SK-MEL-5 (cell line): ENCODE results near the gene CTLA4. TPM values are rescaled to one million over a fixed set of nuclear protein-coding genes. Genes with fewer than 3 reads are reported as not detected.
"Not testable (repeated sequence)": the region's sequence is repeated elsewhere in the genome, so short reads cannot be mapped to it uniquely, and the experiment has no call there.

Source experiments
- DNase-seq: peaks from one replicate; pipeline ENCODE4 v3.0.0-alpha.2; 2016; ENCODE audit warnings: low read depth, low spot score
- in situ Hi-C: cut with HindIII; loops from 2 replicates; pipeline ENCODE4 v1.10.0; 2016; ENCODE audit warnings: low sequenced_read_pairs, high pct_unique_total_duplicates, low pct_unique_long_range_greater_than_20kb
- total RNA-seq: library from RNA; depleted of rRNA; stranded (reverse); fragments of >200 nt; shearing (Covaris generic); gene quantifications from 2 replicates; pipeline ENCODE4 v1.2.3, GENCODE V29; 2014

Gene CTLA4
- total RNA-seq, 1 experiment from 2014 or later: 4.1 TPM

DNA sequence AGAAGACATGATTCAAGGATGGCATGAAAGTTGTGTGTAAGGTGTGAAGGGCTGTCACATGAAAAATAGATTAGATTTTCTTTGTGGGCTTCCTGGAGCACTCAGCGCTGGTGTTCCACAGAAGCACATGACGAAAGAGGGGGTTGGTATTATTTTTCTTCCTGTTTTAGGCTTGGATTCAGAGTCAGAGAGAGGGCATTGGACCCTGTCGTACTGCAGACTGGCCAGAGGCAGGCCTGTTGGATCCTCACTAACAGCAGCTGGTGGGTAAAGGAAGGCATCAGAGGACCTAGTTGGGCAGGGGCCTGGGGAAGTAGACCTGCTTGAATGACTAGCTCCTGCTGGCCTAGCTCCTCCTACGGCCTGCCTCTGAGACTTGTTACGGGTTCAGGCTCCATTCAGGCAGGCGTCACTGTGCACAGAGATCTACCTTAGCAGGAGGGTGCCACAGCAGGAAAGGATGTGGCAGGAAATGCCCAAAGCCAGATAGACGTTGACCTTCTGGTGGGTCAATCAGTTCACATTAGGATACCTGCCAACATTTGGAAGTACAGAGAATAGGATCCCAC is 13.1 kb downstream of the CTLA4 start:
- in situ Hi-C loops: no loop called here
- no peak for DNase-seq

DNA sequence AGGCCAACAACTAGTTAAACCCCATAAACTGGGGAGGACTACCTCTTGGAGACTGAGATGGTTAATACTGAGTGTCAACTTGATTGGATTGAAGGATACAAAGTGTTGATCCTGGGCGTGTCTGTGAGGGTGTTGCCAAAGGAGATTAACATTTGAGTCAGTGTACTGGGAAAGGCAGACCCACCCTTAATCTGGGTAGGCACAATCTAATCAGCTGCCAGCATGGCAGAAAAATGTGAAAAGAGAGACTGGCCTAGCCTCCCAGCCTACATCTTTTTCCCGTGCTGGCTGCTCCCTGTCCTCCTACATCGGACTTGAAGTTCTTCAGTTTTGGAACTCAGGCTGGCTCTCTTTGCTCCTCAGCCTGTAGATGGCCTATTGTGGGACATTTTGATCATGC is 13.6 kb downstream of the CTLA4 start:
- in situ Hi-C loops, DNase-seq: not testable (repeated sequence)

GRCh38 chr2:203882551-203882950 is 15.0 kb downstream of the CTLA4 start:
- in situ Hi-C loops: no loop called here
- no peak for DNase-seq

GRCh38 chr2:203886661-203887151 is 19.1 kb downstream of the CTLA4 start:
- in situ Hi-C loops: no loop called here
- no peak for DNase-seq

DNA sequence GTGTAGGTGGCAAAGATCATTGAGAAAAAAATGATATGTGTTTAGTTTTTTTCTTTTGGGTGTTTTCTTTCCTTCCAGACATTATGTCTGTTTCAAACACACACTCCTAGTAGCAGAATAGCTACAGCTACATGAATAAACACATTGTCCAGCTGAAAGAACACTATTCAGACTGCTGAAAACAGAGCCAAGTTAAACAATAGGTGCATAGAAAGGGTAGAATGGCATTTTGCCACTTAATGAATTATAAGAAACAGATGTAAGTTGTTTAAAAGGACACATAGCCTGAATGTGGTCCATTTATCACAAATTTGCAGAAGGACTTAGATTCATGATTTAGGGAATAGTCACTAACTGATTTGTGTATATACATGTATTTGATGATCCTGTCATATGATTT is 20.1 kb downstream of the CTLA4 start:
- in situ Hi-C loops: no loop called here
- DNase-seq: peak; percentile 96

GRCh38 chr2:203889542-203889941 is 22.0 kb downstream of the CTLA4 start:
- in situ Hi-C loops: no loop called here
- no peak for DNase-seq

DNA sequence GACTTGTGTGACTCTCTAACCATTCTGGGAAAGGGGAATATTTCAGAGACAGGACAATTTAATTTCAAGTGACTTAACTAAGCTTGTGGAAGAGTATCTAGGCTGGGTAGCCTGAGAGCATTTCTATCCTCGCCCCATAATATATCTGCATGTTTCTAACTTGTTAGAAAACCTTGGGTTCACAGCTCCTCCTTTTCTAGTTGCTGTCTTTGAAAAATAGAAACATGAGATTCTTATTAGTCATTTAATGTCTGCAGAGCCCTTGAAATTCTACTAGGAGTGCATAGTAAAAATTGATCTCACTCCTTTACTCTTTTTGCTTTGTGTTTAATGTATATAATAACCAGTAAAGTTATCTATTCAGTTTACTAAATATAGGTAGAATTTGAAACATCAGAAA is 22.4 kb downstream of the CTLA4 start:
- in situ Hi-C loops: no loop called here
- no peak for DNase-seq

GRCh38 chr2:203890733-203891132 is 23.2 kb downstream of the CTLA4 start:
- in situ Hi-C loops: no loop called here
- no peak for DNase-seq

GRCh38 chr2:203891474-203891873 is 23.9 kb downstream of the CTLA4 start:
- in situ Hi-C loops: no loop called here
- no peak for DNase-seq

DNA sequence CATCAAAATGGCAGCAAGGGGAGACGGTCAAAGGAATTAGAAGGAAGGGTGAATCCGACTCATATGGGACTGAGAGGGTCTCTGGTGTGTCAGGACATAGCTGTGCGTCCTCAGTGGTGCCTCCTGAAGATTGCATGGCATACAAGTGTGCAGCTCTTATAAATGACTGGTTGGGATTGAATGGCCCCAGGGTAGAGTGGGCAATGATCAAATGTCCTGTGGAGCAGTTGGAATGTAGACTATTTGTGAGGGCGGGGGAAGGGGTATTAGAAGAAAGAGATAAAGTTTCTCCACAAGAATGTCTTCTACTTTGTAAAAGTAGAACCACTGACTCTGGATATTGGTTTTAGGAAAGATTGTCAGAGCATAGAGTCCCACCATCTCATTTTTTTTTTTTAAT is 24.6 kb downstream of the CTLA4 start:
- peak; percentile 28 for DNase-seq
- in situ Hi-C loops: no loop called here

DNA sequence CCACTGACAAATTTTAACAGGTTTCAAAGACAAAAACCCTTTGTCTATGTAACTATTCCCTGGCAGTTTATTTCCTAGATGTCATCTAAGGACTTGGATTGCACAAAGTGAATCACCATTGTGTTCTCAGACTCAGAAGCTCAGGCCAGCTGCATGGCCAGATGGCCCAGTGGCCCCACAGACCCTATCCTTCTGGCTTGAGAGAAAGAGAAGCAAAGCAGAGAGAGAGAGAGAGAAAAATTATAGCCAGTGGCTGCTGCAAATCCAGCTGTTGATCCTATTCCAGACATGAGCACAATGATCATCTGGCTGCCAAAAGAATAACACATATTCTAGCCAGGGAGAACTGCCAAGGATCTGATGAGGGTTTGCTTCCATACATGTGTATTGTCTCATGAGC is 25.8 kb downstream of the CTLA4 start:
- DNase-seq: peak; percentile 42
- in situ Hi-C loops: no loop called here

DNA sequence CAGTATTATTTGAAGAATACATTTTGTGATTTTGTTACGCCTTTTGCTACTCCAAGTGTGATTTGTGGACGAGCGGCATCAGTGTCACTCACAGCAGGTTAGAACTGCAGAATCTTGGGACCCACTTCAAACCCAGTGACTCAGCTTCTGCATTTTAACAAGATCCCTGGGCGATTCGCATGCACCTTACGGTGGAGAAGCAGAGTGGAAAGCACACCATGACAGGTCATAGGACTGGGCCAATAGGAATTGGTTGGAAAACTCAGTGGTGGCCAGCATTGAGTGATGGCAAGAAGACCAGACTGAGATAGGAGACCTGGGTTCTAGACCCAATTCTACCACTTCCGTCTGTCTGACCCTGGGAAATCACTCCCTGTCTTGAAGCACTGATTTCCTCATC is 26.3 kb downstream of the CTLA4 start:
- in situ Hi-C loops: no loop called here

GRCh38 chr2:203894262-203894661 is 26.7 kb downstream of the CTLA4 start:
- in situ Hi-C loops: no loop called here
- no peak for DNase-seq

More for the DNA sequence above, 26.3 kb downstream of the CTLA4 start:
- no peak for DNase-seq

DNA sequence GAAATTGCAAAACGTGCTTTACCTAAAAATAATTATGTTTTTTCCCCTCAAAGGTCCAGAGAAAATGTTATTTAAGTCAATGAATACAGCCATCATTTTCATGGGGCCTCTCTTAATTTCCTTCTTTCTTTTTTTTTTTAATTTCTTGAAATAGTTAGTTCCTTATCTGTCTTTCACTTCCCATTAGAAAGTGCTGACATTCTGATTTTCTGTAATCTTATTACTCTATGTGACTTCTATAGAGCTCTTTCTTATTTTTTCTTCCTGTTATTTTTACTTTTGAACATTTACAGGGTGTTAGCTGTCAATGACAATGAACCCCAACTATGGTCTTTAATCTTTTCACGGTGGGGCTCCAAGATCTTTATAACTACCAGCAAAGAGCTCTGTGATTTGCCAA is 30.0 kb downstream of the CTLA4 start:
- DNase-seq: no peak
- in situ Hi-C loops: no loop called here

DNA sequence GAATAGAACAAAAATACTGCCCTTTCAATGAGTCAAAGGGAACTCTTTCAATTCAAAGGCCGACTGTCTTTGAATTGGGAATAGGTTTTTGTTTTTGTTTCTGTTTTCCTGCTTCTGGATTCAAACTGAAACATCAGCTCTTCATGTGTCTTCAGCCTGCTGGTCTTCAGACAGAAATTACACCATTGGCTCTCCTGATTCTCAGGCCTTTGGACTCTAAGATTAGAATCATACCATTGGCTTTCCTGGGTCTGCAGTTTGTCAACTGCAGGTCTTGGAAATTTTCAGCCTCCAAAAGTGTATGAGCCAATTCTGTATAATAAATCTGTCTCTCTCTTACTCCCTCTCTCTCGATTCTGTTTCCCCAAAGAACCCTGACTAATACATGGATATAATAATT is 31.1 kb downstream of the CTLA4 start:
- no peak for DNase-seq
- in situ Hi-C loops: no loop called here

GRCh38 chr2:203900253-203900652 is 32.7 kb downstream of the CTLA4 start:
- no peak for DNase-seq
- in situ Hi-C loops: no loop called here

GRCh38 chr2:203904022-203904421 is 36.5 kb downstream of the CTLA4 start:
- no peak for DNase-seq
- in situ Hi-C loops: no loop called here

- no peak for DNase-seq
- in situ Hi-C loops: no loop called here
Observed at GRCh38 chr2:203905656-203906055, 38.1 kb downstream of the CTLA4 start.

DNA sequence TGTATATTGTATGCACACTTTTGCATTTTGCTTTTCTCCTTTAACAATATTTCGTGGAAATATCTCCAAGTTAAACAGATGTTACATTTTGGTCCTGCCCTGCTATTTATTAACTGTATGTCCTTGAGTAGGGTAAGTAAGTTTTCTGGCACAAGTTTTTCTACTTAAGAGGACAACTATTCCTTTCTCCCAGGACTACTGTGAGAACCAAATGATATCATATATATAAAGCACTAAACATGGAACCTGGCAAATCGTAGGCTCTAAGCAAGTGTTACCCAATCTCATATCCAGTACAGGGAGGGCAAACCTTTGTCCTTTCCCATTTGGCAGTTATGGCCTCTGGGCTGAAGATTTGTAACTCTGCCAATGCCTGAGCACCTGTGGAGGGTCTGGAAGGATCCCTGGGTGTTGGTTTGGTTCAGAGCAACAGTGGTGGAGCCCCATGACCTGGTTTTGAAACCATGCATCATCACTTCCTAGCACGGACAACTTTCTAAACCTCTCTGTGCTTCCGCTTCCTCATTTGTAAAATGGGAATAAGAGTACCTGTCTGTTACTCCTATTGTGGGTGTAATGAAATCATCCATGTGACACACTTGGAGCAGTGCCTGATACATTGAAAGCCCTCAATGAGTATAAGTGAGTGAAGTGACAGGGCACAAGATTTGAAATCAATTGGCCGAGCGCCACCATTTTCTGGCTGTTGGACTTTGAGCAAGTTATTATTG is 40.7 kb downstream of the CTLA4 start:
- no peak for DNase-seq
- in situ Hi-C loops: no loop called here
